ENCODE data around the gene MUC13. TPM values are rescaled to one million over a fixed set of nuclear protein-coding genes. Genes with fewer than 3 reads are reported as not detected.

The MUC13 gene
- total RNA-seq: not detected

GRCh38 chr3:124934577-124934976 lies at the start of gene MUC13:
Gene MUC13 (minus strand): TSS chr3:124934751. CDS start chr3:124934712, 39 bp downstream.
- no peaks in the 10 kb centered on the region for H3K36me3 Mint-ChIP-seq (ENCODE audit: insufficient read depth in 2 of 2)
- H3K9me3 Mint-ChIP-seq: no peaks in the 10 kb centered on the region
- H3K27me3 Mint-ChIP-seq (ENCODE audit: low read depth): peaks cover 37% of the 10 kb centered on the region
- no peaks in the 10 kb centered on the region for H3K4me1 Mint-ChIP-seq (ENCODE audit: low read depth)
- DNase-seq (no peak), ATAC-seq (replicated peaks in 1 of 2) (no peak)
- H3K4me3 Mint-ChIP-seq: no peak within 1 kb of the TSS
- no peak within 1 kb of the TSS for H3K27ac Mint-ChIP-seq

GRCh38 chr3:124982855-124983254 lies 48.3 kb upstream of the MUC13 start:
- H3K9me3 Mint-ChIP-seq: no peaks in the 10 kb centered on the region
- no peak for ATAC-seq (replicated peaks in 1 of 2)
- H3K27ac Mint-ChIP-seq: no peak overlapping the region
- no peak for DNase-seq
- H3K27me3 Mint-ChIP-seq (ENCODE audit: low read depth): no peaks in the 10 kb centered on the region
- H3K36me3 Mint-ChIP-seq (ENCODE audit: insufficient read depth in 2 of 2): no peaks in the 10 kb centered on the region
- H3K4me3 Mint-ChIP-seq: no peak overlapping the region
- no peaks in the 10 kb centered on the region for H3K4me1 Mint-ChIP-seq (ENCODE audit: low read depth)

- Mint-ChIP-seq H3K27me3 (ENCODE audit: low read depth) (no peaks in the 10 kb centered on the region), H3K4me1 (ENCODE audit: low read depth) (no peaks in the 10 kb centered on the region), H3K36me3 (ENCODE audit: insufficient read depth in 2 of 2) (no peaks in the 10 kb centered on the region), H3K4me3 (no peak overlapping the region), H3K9me3 (no peaks in the 10 kb centered on the region), H3K27ac (no peak overlapping the region)
- ATAC-seq (replicated peaks in 1 of 2) (no peak), DNase-seq (no peak)
Measured at GRCh38 chr3:124981472-124981871, 46.9 kb upstream of the MUC13 start.

- no peaks in the 10 kb centered on the region for H3K9me3 Mint-ChIP-seq
- no peak overlapping the region for H3K4me3 Mint-ChIP-seq
- DNase-seq (no peak), ATAC-seq (replicated peaks in 1 of 2) (no peak)
- no peaks in the 10 kb centered on the region for H3K27me3 Mint-ChIP-seq (ENCODE audit: low read depth)
- no peak overlapping the region for H3K27ac Mint-ChIP-seq
- H3K4me1 Mint-ChIP-seq (ENCODE audit: low read depth): no peaks in the 10 kb centered on the region
- no peaks in the 10 kb centered on the region for H3K36me3 Mint-ChIP-seq (ENCODE audit: insufficient read depth in 2 of 2)
Measured at GRCh38 chr3:124978627-124979026, 44.1 kb upstream of the MUC13 start.

GRCh38 chr3:124976383-124976782 lies 41.8 kb upstream of the MUC13 start:
- H3K4me3 Mint-ChIP-seq: no peak overlapping the region
- H3K27me3 Mint-ChIP-seq (ENCODE audit: low read depth): no peaks in the 10 kb centered on the region
- H3K36me3 Mint-ChIP-seq (ENCODE audit: insufficient read depth in 2 of 2): no peaks in the 10 kb centered on the region
- no peak overlapping the region for H3K27ac Mint-ChIP-seq
- no peak for ATAC-seq (replicated peaks in 1 of 2)
- no peaks in the 10 kb centered on the region for H3K9me3 Mint-ChIP-seq
- no peak for DNase-seq
- no peaks in the 10 kb centered on the region for H3K4me1 Mint-ChIP-seq (ENCODE audit: low read depth)

GRCh38 chr3:124974691-124975090 lies 40.1 kb upstream of the MUC13 start:
- no peak for ATAC-seq (replicated peaks in 1 of 2)
- Mint-ChIP-seq H3K4me3 (no peak overlapping the region), H3K27ac (no peak overlapping the region), H3K27me3 (ENCODE audit: low read depth) (no peaks in the 10 kb centered on the region), H3K9me3 (no peaks in the 10 kb centered on the region), H3K4me1 (ENCODE audit: low read depth) (no peaks in the 10 kb centered on the region), H3K36me3 (ENCODE audit: insufficient read depth in 2 of 2) (peaks cover 0 to 3% of the 10 kb centered on the region in 2 donors)
- no peak for DNase-seq

GRCh38 chr3:124973290-124973689 lies 38.7 kb upstream of the MUC13 start:
- H3K4me3 Mint-ChIP-seq: no peak overlapping the region
- H3K36me3 Mint-ChIP-seq (ENCODE audit: insufficient read depth in 2 of 2): peaks cover 0 to 3% of the 10 kb centered on the region in 2 donors
- H3K9me3 Mint-ChIP-seq: no peaks in the 10 kb centered on the region
- no peak for DNase-seq
- H3K27ac Mint-ChIP-seq: no peak overlapping the region
- no peak for ATAC-seq (replicated peaks in 1 of 2)
- no peaks in the 10 kb centered on the region for H3K27me3 Mint-ChIP-seq (ENCODE audit: low read depth)
- H3K4me1 Mint-ChIP-seq (ENCODE audit: low read depth): no peaks in the 10 kb centered on the region

GRCh38 chr3:124972457-124972856 lies 37.9 kb upstream of the MUC13 start:
- Mint-ChIP-seq H3K4me3 (no peak overlapping the region), H3K4me1 (ENCODE audit: low read depth) (no peaks in the 10 kb centered on the region), H3K36me3 (ENCODE audit: insufficient read depth in 2 of 2) (peaks cover 0 to 3% of the 10 kb centered on the region in 2 donors), H3K9me3 (no peaks in the 10 kb centered on the region), H3K27me3 (ENCODE audit: low read depth) (no peaks in the 10 kb centered on the region), H3K27ac (no peak overlapping the region)
- DNase-seq (no peak), ATAC-seq (replicated peaks in 1 of 2) (no peak)

GRCh38 chr3:124969963-124970722 lies 35.6 kb upstream of the MUC13 start:
- Mint-ChIP-seq H3K36me3 (ENCODE audit: insufficient read depth in 2 of 2) (peaks cover 0 to 3% of the 10 kb centered on the region in 2 donors), H3K4me1 (ENCODE audit: low read depth) (peaks cover under 1% of the 10 kb centered on the region), H3K4me3 (no peak overlapping the region), H3K27ac (no peak overlapping the region), H3K27me3 (ENCODE audit: low read depth) (no peaks in the 10 kb centered on the region), H3K9me3 (no peaks in the 10 kb centered on the region)
- ATAC-seq (replicated peaks in 1 of 2) (no peak), DNase-seq (no peak)

GRCh38 chr3:124969190-124969589 lies 34.6 kb upstream of the MUC13 start:
- ATAC-seq (replicated peaks in 1 of 2) (peak; percentile 49 to 68), DNase-seq (peak in 1 of 2 donors; percentile 3)
- no peak overlapping the region for H3K27ac Mint-ChIP-seq

GRCh38 chr3:124967964-124968363 lies 33.4 kb upstream of the MUC13 start:
- no peak overlapping the region for H3K4me3 Mint-ChIP-seq
- peaks cover 12% of the 10 kb centered on the region for H3K4me1 Mint-ChIP-seq (ENCODE audit: low read depth)
- ATAC-seq (replicated peaks in 1 of 2) (no peak), DNase-seq (no peak)
- no peaks in the 10 kb centered on the region for H3K9me3 Mint-ChIP-seq
- peaks cover 0 to 3% of the 10 kb centered on the region in 2 donors for H3K36me3 Mint-ChIP-seq (ENCODE audit: insufficient read depth in 2 of 2)
- peaks cover 5% of the 10 kb centered on the region for H3K27me3 Mint-ChIP-seq (ENCODE audit: low read depth)
- H3K27ac Mint-ChIP-seq: no peak overlapping the region

More at GRCh38 chr3:124969190-124969589, 34.6 kb upstream of the MUC13 start:
- Mint-ChIP-seq H3K27me3 (ENCODE audit: low read depth) (no peaks in the 10 kb centered on the region), H3K4me1 (ENCODE audit: low read depth) (peaks cover 10% of the 10 kb centered on the region), H3K36me3 (ENCODE audit: insufficient read depth in 2 of 2) (peaks cover 0 to 3% of the 10 kb centered on the region in 2 donors), H3K9me3 (no peaks in the 10 kb centered on the region), H3K4me3 (no peak overlapping the region)

- DNase-seq (no peak), ATAC-seq (replicated peaks in 1 of 2) (no peak)
- H3K36me3 Mint-ChIP-seq (ENCODE audit: insufficient read depth in 2 of 2): peaks cover 0 to 3% of the 10 kb centered on the region in 2 donors
- H3K4me1 Mint-ChIP-seq (ENCODE audit: low read depth): peaks cover 12% of the 10 kb centered on the region
- H3K27me3 Mint-ChIP-seq (ENCODE audit: low read depth): peaks cover 8% of the 10 kb centered on the region
- no peak overlapping the region for H3K27ac Mint-ChIP-seq
- H3K4me3 Mint-ChIP-seq: no peak overlapping the region
- no peaks in the 10 kb centered on the region for H3K9me3 Mint-ChIP-seq
Measured at GRCh38 chr3:124966521-124967445, 32.2 kb upstream of the MUC13 start.

GRCh38 chr3:124965413-124965812 lies 30.9 kb upstream of the MUC13 start:
- H3K27me3 Mint-ChIP-seq (ENCODE audit: low read depth): peaks cover 8% of the 10 kb centered on the region
- no peak overlapping the region for H3K27ac Mint-ChIP-seq
- peaks cover 12% of the 10 kb centered on the region for H3K4me1 Mint-ChIP-seq (ENCODE audit: low read depth)
- H3K9me3 Mint-ChIP-seq: no peaks in the 10 kb centered on the region
- H3K4me3 Mint-ChIP-seq: no peak overlapping the region
- ATAC-seq (replicated peaks in 1 of 2): no peak
- no peak for DNase-seq
- peaks cover 0 to 3% of the 10 kb centered on the region in 2 donors for H3K36me3 Mint-ChIP-seq (ENCODE audit: insufficient read depth in 2 of 2)
